ENCODE data around the gene PLSCR1.
"Not testable (repeated sequence)": the region's sequence is repeated elsewhere in the genome, so short reads cannot be mapped to it uniquely, and the experiment has no call there.

Gene PLSCR1

GRCh38 chr3:146550743-146551510, 6.5 kb upstream of the PLSCR1 start:
- DNase-seq (ENCODE audit: low spot score): peak; percentile 40
- FAIRE-seq: no peak

DNA sequence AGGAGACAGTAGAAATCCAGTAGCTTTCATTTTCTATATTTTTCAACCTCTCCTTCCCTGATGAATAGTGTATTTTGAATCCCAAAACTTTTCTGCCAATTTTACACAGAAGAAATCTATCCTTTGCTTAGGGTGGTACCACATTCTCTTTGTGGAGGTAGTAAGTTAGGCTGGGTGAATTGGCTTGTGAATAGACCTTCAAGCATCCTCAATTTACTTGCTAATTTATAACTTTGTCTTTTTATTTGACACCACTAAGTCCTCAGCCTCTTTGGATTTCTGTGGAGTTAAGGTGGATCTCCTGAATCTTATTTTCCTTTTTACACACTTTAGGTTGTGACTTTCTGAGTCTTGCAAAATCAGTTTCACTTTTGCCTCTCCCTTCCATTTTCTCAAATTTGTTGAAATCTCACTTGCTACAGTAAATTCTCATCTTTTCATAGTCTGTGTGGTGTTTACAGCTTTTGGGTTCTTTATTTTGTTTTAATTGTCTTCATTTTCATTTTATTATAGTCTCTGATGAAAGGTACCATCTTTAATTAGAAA, 5.7 kb upstream of the PLSCR1 start:
- no peak for FAIRE-seq

DNA sequence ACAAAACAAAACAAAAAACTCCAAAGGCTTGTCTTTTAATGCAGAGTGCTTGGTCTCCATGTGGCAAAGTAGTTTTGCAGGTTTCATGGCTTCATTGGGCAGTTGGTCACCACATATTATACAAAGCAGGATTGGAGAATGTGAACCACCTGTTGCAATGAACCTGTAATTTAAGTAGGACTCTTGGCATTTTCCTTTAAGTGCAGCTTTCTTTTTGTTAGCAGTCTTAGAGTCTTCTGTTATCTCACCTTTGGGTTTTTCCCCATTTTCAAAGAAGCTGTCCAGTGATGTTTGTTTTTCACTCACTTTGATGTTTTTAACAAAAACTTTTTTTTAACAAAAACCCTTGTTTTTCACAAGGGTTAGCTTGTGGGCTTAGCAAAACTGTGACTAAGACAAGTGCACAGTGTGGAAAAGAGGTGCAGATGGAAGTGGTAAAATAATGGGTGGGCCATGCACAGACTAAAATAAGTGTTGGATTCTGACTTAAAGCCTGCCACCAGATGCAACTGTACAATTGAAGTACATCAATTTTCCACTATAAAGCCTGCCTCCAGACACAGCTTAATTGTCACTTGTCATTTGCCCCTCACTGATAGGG, 2.9 kb upstream of the PLSCR1 start:
- DNase-seq (ENCODE audit: low spot score) (no peak), FAIRE-seq (no peak)

More for the DNA sequence above, 5.7 kb upstream of the PLSCR1 start:
- DNase-seq (ENCODE audit: low spot score): no peak

DNA sequence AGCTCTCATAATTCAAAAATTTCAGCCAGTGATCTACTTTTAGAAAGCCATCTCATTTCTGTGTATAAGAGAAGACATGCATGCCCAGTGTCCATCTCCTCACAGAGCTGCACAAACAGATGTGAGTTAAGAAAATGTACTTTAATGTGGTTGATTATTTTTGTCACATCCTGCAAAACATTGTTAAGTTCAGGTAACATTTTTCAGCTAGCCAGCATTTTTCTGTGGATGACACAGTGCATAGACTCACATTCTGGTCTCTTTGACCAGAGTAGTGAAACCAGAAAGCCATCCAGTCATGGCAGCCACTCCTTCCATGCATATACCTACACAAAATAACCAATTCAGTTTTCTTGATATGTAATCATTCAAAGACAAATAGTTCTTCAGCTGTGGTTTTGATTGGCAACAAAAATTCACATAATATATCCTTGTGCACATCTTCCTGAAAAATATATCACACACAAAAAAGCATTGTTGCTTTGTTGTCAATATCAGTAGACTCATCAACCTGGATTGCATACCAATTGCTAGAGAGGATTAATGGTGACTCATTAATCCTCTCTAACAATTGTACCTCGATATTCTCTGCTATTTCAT, 2.1 kb upstream of the PLSCR1 start:
- FAIRE-seq (no peak), DNase-seq (ENCODE audit: low spot score) (no peak)

GRCh38 chr3:146544929-146545528, 622 bp upstream of the PLSCR1 start:
- FAIRE-seq: no peak

GRCh38 chr3:146543461-146544001, 876 bp downstream of the PLSCR1 start:
- DNase-seq (ENCODE audit: low spot score): no peak
- no peak for FAIRE-seq

More at GRCh38 chr3:146544929-146545528, 622 bp upstream of the PLSCR1 start:
- no peak for DNase-seq (ENCODE audit: low spot score)

- no peak for FAIRE-seq
These were observed 1.4 kb downstream of the PLSCR1 start for GRCh38 chr3:146542978-146543377.

GRCh38 chr3:146542179-146542578, 2.2 kb downstream of the PLSCR1 start:
- DNase-seq (ENCODE audit: low spot score) (no peak), FAIRE-seq (no peak)

More at GRCh38 chr3:146542978-146543377, 1.4 kb downstream of the PLSCR1 start:
- no peak for DNase-seq (ENCODE audit: low spot score)

DNA sequence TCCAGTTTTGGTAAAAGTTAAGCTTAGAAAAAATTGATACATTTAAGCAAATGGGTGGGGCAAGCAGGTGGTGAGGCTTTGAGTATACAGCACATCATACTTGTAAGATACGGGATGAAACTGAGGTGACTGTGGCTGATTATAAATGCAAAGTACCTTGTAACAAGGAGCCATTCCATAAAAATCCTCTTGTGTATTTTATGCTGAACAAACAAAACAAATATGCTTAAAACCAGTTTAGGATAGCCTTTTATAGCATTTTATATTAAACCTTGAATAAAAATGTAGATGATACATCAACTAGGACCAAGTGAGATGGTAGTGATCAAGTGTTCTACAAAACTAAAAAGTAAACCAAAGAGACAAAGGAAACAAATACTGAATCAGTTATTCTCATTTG, 3.4 kb downstream of the PLSCR1 start:
- DNase-seq (ENCODE audit: low spot score): no peak
- no peak for FAIRE-seq

- DNase-seq (ENCODE audit: low spot score): no peak
- no peak for FAIRE-seq
These were observed 4.2 kb downstream of the PLSCR1 start for GRCh38 chr3:146540236-146540635.

DNA sequence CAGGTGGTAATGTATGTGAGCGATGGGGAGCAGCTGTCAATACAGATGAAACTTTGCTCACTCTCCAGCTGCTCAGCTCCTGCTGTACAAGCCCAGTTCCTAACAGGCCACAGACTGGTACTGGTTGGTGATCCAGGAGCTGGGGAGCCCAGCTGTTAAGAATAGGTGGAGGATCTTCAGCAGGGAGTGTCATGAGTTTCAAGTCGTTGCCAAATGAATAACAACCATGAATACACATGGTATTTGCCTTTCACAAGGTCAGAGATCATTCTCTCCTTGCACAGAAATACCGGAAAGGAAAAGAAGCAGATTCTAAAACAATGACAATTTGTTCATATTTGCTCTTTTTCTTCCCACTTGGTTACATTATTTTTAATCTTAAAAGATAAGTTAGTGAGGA, 5.1 kb downstream of the PLSCR1 start:
- FAIRE-seq (no peak), DNase-seq (ENCODE audit: low spot score) (no peak)

DNA sequence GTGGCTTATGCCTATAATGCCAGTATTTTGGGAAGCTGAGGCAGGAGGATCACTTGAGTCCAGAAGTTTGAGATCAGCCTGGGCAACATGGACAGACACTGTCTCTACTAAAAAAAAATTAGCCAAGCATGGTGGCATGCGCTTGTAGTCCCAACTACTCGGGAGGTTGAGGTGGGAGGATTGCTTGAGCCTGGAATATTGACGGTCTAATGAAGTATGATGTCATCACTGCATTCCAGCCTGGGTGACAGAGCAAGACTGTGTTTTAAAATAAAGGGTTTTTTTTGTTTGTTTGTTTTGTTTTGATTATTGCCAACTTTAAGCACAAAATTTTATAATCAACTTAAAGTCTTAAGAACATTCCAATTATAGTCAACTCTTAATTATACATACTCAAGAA, 6.8 kb downstream of the PLSCR1 start:
- DNase-seq (ENCODE audit: low spot score) (no peak), FAIRE-seq (no peak)

DNA sequence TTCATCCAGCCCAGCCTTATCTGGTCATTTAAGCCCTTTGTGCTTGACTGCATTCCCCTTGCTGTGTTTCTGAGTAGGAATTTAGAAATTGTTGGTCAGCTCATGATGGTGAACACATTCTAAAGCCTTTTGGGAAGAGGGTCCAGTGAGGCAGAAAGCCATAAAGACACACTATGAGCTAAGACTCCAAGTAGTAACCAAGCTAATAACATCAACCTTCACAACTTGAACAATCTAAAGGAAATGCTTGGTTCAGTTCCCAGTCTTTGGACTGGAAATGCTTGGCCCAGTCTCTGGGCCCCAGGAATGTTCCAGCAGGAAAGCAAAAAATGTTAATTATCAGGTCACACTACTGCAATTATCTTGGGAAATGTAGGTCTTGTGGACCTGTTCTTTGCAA, 7.7 kb downstream of the PLSCR1 start:
- FAIRE-seq (no peak), DNase-seq (ENCODE audit: low spot score) (no peak)

GRCh38 chr3:146532406-146532805, 12.0 kb downstream of the PLSCR1 start:
- no peak for DNase-seq (ENCODE audit: low spot score)

GRCh38 chr3:146530609-146531008, 13.8 kb downstream of the PLSCR1 start:
- no peak for DNase-seq (ENCODE audit: low spot score)
- no peak for FAIRE-seq

More at GRCh38 chr3:146532406-146532805, 12.0 kb downstream of the PLSCR1 start:
- no peak for FAIRE-seq

GRCh38 chr3:146529021-146529420, 15.4 kb downstream of the PLSCR1 start:
- DNase-seq (ENCODE audit: low spot score) (no peak), FAIRE-seq (no peak)

GRCh38 chr3:146524961-146525360, 19.4 kb downstream of the PLSCR1 start:
- FAIRE-seq (no peak), DNase-seq (ENCODE audit: low spot score) (no peak)

DNA sequence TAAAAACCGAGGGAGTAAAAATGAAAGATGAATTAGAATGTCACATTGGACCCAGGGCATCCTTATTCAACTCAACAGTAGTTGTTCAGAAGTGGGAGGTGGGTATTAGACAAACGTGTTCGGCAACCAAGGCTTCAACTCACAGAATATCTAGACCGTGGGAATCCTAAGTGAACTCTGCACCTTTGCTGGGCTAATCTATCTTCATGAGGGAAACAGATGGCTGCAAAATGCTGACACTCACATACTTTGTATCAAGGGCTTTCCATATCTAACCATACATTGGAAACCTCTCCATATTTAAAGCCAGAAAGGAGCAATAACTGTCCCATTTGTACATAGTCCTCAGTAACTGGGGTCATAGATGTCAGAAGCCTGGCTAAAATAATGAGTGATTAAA, 20.9 kb downstream of the PLSCR1 start:
- DNase-seq (ENCODE audit: low spot score) (no peak), FAIRE-seq (no peak)

- FAIRE-seq; DNase-seq (ENCODE audit: low spot score): not testable (repeated sequence)
These were observed 21.9 kb downstream of the PLSCR1 start for GRCh38 chr3:146522174-146523158.

DNA sequence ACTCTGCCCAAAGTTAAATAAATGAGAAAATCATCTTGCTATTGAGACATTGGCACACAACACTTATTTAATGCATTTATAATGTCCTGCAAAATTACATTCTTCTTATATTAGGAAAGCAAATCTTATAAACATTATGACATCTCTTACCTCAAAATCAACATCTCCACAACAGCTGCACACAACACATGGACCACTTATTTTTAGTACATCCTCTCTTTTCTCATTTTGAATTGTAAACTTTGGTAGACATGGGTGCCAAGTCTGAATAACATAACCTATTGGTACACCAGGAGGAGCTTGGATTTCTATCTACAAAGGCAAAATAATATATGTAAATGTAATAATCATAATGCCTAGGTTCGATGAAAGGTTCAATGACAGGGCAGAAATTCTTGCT, 23.0 kb downstream of the PLSCR1 start:
- FAIRE-seq (no peak), DNase-seq (ENCODE audit: low spot score) (no peak)
